Breast epithelium (tissue), 4 donors: Measurements from ENCODE around the gene DTL. TPM values are rescaled to one million over a fixed set of nuclear protein-coding genes. Genes with fewer than 3 reads are reported as not detected.

Source experiments
- DNase-seq, 2 donors: peaks; one replicate each; pipeline ENCODE4 v3.0.0-alpha.2; 2019; ENCODE audit warnings: low spot score in 2 of 2
- H3K27ac ChIP-seq, 2 donors: fragments of 200-600 bp; sonication (generic) in 1 of 2; one replicate each; pipeline ENCODE4 v1.5.1; 2016 to 2019; ENCODE audit warnings: mild to moderate bottlenecking in 1 of 2
- H3K27me3 ChIP-seq, 2 donors: fragments of 200-600 bp; sonication (generic) in 1 of 2; one replicate each; pipeline versions ENCODE4 v1.5.1 to v1.6.0; 2017 to 2019; ENCODE audit warnings: control low read depth in 1 of 2, mild to moderate bottlenecking in 1 of 2
- H3K36me3 ChIP-seq: fragments of 200-600 bp; one replicate; pipeline ENCODE4 v1.5.1; 2019
- H3K4me1 ChIP-seq, 2 donors: fragments of 200-600 bp; sonication (generic); one replicate each; pipeline ENCODE4 v1.5.1; 2016 to 2019; ENCODE audit warnings: control low read depth in 1 of 2
- H3K4me3 ChIP-seq, 3 donors: fragments of 200-600 bp; sonication (generic); 1 replicate in 2 of 3; 2 replicates in 1 of 3; pipeline ENCODE4 v1.5.1; 2016 to 2019; ENCODE audit warnings: mild to moderate bottlenecking in 3 of 3, moderate library complexity in 2 of 3
- H3K9me3 ChIP-seq, 2 donors: fragments of 200-600 bp; sonication (generic) in 1 of 2; one replicate each; pipeline ENCODE4 v1.5.1; 2016 to 2019; ENCODE audit warnings: control low read depth in 1 of 2
- POLR2A ChIP-seq: fragments of 450-650 bp; IDR thresholded peaks from one replicate; pipeline ENCODE4 v1.6.1; 2016; ENCODE audit warnings: antibody characterized with exemption, mild to moderate bottlenecking, moderate library complexity
- POLR2AphosphoS5 ChIP-seq, 3 donors: sonication (generic); formaldehyde crosslinking; IDR thresholded peaks; one replicate each; pipeline ENCODE4 v1.6.1; 2017; ENCODE audit warnings: antibody characterized with exemption in 3 of 3
- intact Hi-C: fragments of 100-400 bp; cut with DNase I; formaldehyde crosslinking; loops from one replicate; pipeline ENCODE4 v1.15.1; 2023; ENCODE audit warnings: low total_unique reads
- total RNA-seq, 3 donors: library from RNA; depleted of rRNA; stranded (reverse); fragments of >200 nt; gene quantifications; one replicate each; pipeline ENCODE4 v1.1.0, GENCODE V29; 2016
- TF ChIP-seq, protein P1 (sequence below), 3 donors: fragments of 450-650 bp; IDR thresholded peaks; one replicate each; pipeline ENCODE4 v1.5.1; 2016 to 2017; ENCODE audit warnings: antibody characterized with exemption in 3 of 3, mild to moderate bottlenecking in 3 of 3, moderate library complexity in 3 of 3

Gene DTL
- total RNA-seq, 3 donors from 2014 or later, result 0.29 to 0.80 (median 0.66) TPM

DNA sequence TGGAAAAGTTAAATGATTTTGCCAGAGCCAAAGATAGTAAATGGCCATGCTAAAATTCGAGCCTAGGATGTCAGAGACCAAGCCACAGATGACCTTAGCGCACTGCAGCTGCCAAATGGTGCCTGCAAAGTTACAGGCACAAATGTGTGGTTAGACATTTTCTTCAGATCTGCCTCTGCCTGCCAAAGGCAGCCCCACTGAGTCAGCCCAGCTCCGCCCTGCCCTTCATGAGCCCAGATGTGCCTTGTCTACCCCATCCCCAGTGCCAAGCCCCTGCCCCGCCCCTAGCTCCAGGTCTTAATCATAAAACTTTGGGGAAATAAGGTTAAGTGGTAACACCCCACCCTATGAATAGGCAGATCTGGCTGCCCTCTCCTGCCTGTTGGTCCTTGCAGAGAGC, 105.9 kb downstream of the DTL start:
- no peak for TF ChIP-seq POLR2A
- TF ChIP-seq, protein P1, sequence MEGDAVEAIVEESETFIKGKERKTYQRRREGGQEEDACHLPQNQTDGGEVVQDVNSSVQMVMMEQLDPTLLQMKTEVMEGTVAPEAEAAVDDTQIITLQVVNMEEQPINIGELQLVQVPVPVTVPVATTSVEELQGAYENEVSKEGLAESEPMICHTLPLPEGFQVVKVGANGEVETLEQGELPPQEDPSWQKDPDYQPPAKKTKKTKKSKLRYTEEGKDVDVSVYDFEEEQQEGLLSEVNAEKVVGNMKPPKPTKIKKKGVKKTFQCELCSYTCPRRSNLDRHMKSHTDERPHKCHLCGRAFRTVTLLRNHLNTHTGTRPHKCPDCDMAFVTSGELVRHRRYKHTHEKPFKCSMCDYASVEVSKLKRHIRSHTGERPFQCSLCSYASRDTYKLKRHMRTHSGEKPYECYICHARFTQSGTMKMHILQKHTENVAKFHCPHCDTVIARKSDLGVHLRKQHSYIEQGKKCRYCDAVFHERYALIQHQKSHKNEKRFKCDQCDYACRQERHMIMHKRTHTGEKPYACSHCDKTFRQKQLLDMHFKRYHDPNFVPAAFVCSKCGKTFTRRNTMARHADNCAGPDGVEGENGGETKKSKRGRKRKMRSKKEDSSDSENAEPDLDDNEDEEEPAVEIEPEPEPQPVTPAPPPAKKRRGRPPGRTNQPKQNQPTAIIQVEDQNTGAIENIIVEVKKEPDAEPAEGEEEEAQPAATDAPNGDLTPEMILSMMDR (IDR thresholded peaks at IDR 0.05), result no peak
- TF ChIP-seq POLR2AphosphoS5 (IDR thresholded peaks at IDR 0.05), result no peak
- H3K27me3 ChIP-seq, result no peaks in the 10 kb centered on the region

DNA sequence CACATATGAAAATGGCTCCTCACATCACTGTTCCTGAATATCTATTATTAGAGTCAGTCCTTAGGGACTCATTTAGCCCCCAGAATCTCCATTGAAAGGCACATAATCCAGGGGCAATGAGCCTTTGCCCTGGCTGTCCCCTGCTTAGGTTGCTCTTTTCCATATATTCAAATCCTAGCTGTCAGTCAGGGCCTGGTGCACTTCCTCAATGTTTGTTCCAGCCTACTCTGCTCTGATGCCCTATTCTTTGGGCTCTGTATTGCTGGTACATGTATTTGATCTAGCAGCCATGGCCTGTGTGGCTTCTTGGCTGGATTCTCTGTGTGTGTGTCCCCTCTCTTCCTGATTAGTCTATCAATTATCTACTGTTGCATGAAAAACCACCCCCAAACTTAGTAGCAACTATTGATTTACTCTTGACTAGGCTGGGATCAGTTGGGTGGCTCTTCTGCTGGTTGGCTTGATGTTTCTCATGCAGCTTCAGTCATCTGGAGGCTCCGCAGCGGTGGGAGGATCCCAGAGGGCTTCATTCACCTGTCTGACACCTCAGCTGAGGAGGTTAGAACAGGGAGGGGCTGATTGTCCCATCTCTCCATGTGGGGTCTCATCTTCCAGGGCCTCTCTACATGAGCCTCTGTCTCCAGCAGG, 107.5 kb downstream of the DTL start:
- Histone ChIP-seq H3K4me3 (no peak overlapping the region), H3K4me1 (no peaks in the 10 kb centered on the region), H3K9me3 (no peaks in the 10 kb centered on the region), H3K27ac (no peak overlapping the region), H3K36me3 (no peaks in the 10 kb centered on the region), H3K27me3 (no peaks in the 10 kb centered on the region)
- intact Hi-C loops, result no loop called here
- TF ChIP-seq, protein P1 (IDR thresholded peaks at IDR 0.05), result no peak
- TF ChIP-seq POLR2AphosphoS5 (IDR thresholded peaks at IDR 0.05) (no peak), POLR2A (no peak)
- DNase-seq, result no peak

More for the DNA sequence above, 105.9 kb downstream of the DTL start:
- Histone ChIP-seq H3K27ac (no peak overlapping the region), H3K4me3 (no peak overlapping the region), H3K36me3 (no peaks in the 10 kb centered on the region), H3K9me3 (no peaks in the 10 kb centered on the region), H3K4me1 (no peaks in the 10 kb centered on the region)
- intact Hi-C loops, result no loop called here
- no peak for DNase-seq

DNA sequence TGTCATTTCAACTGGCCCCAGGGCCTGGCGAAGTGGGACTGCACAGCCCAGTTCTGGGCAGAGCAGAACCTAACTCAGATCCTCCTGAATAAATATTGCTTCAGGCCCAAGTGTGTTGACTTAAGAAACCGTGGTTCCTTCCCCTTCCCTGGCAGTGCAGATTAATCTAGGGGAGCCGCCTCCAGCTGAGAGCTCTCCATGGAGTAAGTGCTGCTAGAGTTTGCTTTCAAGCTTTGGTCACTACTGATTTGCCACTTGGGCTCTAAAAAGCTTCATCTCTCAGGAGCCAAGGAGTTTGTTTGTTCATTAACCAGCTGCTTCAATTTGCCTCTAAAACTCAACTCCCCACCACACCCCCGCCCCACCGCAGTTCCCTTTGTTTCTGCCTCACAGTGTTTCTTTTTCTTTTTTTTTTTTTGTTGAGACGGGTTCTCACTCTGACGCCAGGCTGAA, 112.1 kb downstream of the DTL start:
- no peak overlapping the region for H3K4me3 ChIP-seq
- H3K27me3 ChIP-seq, result no peaks in the 10 kb centered on the region
- no peaks in the 10 kb centered on the region for H3K9me3 ChIP-seq
- intact Hi-C loops, result loop anchor here (5.0 kb wide), 1 partner anchor 835 kb away; no protein-coding TSS in a partner anchor
- no peaks in the 10 kb centered on the region for H3K4me1 ChIP-seq
- TF ChIP-seq, protein P1 (IDR thresholded peaks at IDR 0.05), result no peak
- TF ChIP-seq POLR2A, result no peak
- no peak for TF ChIP-seq POLR2AphosphoS5 (IDR thresholded peaks at IDR 0.05)
- peak overlapping the region; percentile 27 to 45 for H3K27ac ChIP-seq
- DNase-seq, result peak; percentile 44 to 79
- no peaks in the 10 kb centered on the region for H3K36me3 ChIP-seq

DNA sequence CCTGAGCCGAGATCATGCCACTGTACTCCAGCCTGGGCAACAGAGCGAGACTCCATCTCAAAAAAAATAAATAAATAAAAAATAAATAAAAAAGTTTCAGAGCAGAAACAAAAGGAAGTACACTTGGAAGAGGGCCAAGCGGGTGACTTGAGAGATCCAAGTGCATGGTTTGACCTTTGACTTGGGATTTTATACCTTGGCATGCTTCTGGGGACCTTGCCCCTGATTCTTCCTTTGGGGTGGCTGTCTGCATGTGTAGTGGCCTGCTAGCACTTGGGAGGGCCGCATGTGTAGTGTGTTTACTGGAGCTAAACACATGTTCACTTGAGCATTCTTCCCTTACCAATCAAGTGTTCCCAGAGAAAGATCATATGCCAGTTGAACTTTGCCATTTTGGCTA, 114.0 kb downstream of the DTL start:
- TF ChIP-seq, protein P1 (IDR thresholded peaks at IDR 0.05), result no peak
- TF ChIP-seq POLR2A (no peak), POLR2AphosphoS5 (IDR thresholded peaks at IDR 0.05) (no peak)
- Histone ChIP-seq H3K27ac (no peak overlapping the region), H3K27me3 (no peaks in the 10 kb centered on the region), H3K9me3 (no peaks in the 10 kb centered on the region), H3K4me1 (no peaks in the 10 kb centered on the region), H3K36me3 (no peaks in the 10 kb centered on the region), H3K4me3 (no peak overlapping the region)
- intact Hi-C loops, result loop anchor here (5.0 kb wide), 1 partner anchor 833 kb away; no protein-coding TSS in a partner anchor
- no peak for DNase-seq

DNA sequence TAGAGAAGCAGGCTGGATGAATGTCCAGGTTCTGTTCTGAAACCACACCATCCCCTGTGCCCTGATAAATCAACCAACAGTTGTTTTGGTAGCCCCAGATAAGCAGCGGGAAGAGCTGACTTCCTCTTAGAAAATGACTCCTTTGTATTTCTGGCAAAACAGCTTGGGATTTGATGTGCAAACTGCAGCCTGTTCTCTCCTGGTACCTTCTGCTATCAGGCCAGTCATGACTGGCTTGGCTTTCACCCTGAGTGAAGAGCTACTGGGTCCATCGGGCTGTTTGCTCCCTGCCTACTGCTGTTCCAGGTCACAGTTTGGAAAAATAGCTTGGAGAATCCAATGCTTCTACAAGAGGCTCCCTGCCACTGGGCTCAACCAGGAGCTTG, 116.8 kb downstream of the DTL start:
- TF ChIP-seq, protein P1 (IDR thresholded peaks at IDR 0.05), result no peak
- no peak for TF ChIP-seq POLR2A
- TF ChIP-seq POLR2AphosphoS5 (IDR thresholded peaks at IDR 0.05), result no peak
- Histone ChIP-seq H3K4me1 (no peaks in the 10 kb centered on the region), H3K27me3 (no peaks in the 10 kb centered on the region), H3K4me3 (no peak overlapping the region), H3K27ac (no peak overlapping the region), H3K9me3 (no peaks in the 10 kb centered on the region), H3K36me3 (no peaks in the 10 kb centered on the region)
- intact Hi-C loops, result no loop called here
- no peak for DNase-seq
